Neural crest cell (in vitro differentiated cells): ENCODE measurements around the gene SPOCK1. TPM values are rescaled to one million over a fixed set of nuclear protein-coding genes. Genes with fewer than 3 reads are reported as not detected.

Experiments
- DNase-seq: peaks from one replicate; pipeline ENCODE4 v3.0.0; 2021; ENCODE audit warnings: low read depth, mixed read lengths, low spot score
- H3K27ac Mint-ChIP-seq: one replicate; pipeline ENCODE4 v1.8.0; 2021; ENCODE audit warnings: mild to moderate bottlenecking, mixed read lengths; ENCODE audit not compliant: unreplicated experiment
- H3K27me3 Mint-ChIP-seq: 2 replicates; pipeline ENCODE4 v1.8.0; 2021; ENCODE audit warnings: low read depth, mild to moderate bottlenecking, mixed read lengths
- H3K36me3 Mint-ChIP-seq: 2 replicates; pipeline ENCODE4 v1.8.0; 2021; ENCODE audit warnings: low read depth, mild to moderate bottlenecking, mixed read lengths
- H3K4me1 Mint-ChIP-seq: 2 replicates; pipeline ENCODE4 v1.8.0; 2021; ENCODE audit warnings: mixed read lengths
- H3K4me3 Mint-ChIP-seq: one replicate; pipeline ENCODE4 v1.8.0; 2021; ENCODE audit warnings: mild to moderate bottlenecking, mixed read lengths
- H3K9me3 Mint-ChIP-seq: 2 replicates; pipeline ENCODE4 v1.8.0; 2021; ENCODE audit warnings: mixed read lengths
- total RNA-seq: library from RNA; stranded (reverse); gene quantifications from 2 replicates; pipeline ENCODE4 v1.2.1, GENCODE V29; 2021
- TF ChIP-seq, protein P1 (sequence below): fragments of 200-600 bp; sonication (generic); conservative IDR thresholded peaks from 2 replicates; pipeline ENCODE4 v1.5.0; 2021; ENCODE audit warnings: antibody characterized with exemption, mild to moderate bottlenecking

SPOCK1 gene
- total RNA-seq, 1 donor from 2014 or later: 89.7 TPM

- no peaks in the 10 kb centered on the region for H3K36me3 Mint-ChIP-seq
- no peak overlapping the region for H3K4me3 Mint-ChIP-seq
- no peaks in the 10 kb centered on the region for H3K9me3 Mint-ChIP-seq
- no peak overlapping the region for H3K27ac Mint-ChIP-seq
- TF ChIP-seq, protein P1, sequence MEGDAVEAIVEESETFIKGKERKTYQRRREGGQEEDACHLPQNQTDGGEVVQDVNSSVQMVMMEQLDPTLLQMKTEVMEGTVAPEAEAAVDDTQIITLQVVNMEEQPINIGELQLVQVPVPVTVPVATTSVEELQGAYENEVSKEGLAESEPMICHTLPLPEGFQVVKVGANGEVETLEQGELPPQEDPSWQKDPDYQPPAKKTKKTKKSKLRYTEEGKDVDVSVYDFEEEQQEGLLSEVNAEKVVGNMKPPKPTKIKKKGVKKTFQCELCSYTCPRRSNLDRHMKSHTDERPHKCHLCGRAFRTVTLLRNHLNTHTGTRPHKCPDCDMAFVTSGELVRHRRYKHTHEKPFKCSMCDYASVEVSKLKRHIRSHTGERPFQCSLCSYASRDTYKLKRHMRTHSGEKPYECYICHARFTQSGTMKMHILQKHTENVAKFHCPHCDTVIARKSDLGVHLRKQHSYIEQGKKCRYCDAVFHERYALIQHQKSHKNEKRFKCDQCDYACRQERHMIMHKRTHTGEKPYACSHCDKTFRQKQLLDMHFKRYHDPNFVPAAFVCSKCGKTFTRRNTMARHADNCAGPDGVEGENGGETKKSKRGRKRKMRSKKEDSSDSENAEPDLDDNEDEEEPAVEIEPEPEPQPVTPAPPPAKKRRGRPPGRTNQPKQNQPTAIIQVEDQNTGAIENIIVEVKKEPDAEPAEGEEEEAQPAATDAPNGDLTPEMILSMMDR: no peak
- peaks cover 30% of the 10 kb centered on the region for H3K27me3 Mint-ChIP-seq
- H3K4me1 Mint-ChIP-seq: peaks cover 11% of the 10 kb centered on the region
- DNase-seq: no peak
These were observed 44.5 kb downstream of the SPOCK1 start for GRCh38 chr5:137454671-137455070.

GRCh38 chr5:137453483-137454080 is 45.5 kb downstream of the SPOCK1 start:
- H3K9me3 Mint-ChIP-seq: no peaks in the 10 kb centered on the region
- TF ChIP-seq, protein P1: no peak
- DNase-seq: peak; percentile 23
- H3K4me3 Mint-ChIP-seq: no peak overlapping the region
- no peaks in the 10 kb centered on the region for H3K36me3 Mint-ChIP-seq
- H3K27me3 Mint-ChIP-seq: peaks cover 32% of the 10 kb centered on the region
- no peak overlapping the region for H3K27ac Mint-ChIP-seq
- H3K4me1 Mint-ChIP-seq: peaks cover 11% of the 10 kb centered on the region

DNA sequence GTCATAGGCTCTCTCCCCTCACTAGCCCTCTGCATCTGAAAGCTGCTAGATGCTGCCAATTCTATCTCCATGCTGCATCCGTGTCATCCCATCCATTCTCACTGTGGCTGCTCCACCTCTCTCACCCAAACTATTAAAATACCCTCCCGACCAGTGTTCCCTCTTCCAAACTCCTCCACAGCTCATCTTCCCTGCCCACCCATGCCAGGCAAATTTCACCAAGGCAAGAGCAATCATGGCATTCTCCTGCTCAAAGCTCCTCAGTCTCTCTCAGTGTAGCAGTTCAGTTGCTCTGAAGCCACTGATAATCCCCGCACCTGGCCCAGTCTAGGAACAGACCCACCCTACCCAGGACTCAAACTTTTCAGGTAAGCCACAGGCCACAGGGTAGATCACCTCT is 48.4 kb downstream of the SPOCK1 start:
- Mint-ChIP-seq H3K27me3 (peaks cover 31% of the 10 kb centered on the region), H3K27ac (no peak overlapping the region), H3K4me3 (no peak overlapping the region), H3K36me3 (no peaks in the 10 kb centered on the region), H3K9me3 (no peaks in the 10 kb centered on the region), H3K4me1 (peaks cover 9% of the 10 kb centered on the region)
- TF ChIP-seq, protein P1: no peak
- DNase-seq: no peak

- TF ChIP-seq, protein P1: no peak
- peaks cover 29% of the 10 kb centered on the region for H3K27me3 Mint-ChIP-seq
- H3K9me3 Mint-ChIP-seq: no peaks in the 10 kb centered on the region
- H3K36me3 Mint-ChIP-seq: no peaks in the 10 kb centered on the region
- H3K4me1 Mint-ChIP-seq: no peaks in the 10 kb centered on the region
- no peak for DNase-seq
- H3K27ac Mint-ChIP-seq: no peak overlapping the region
- no peak overlapping the region for H3K4me3 Mint-ChIP-seq
These were observed 50.3 kb downstream of the SPOCK1 start for GRCh38 chr5:137448868-137449267.

- no peak for DNase-seq
- H3K4me3 Mint-ChIP-seq: no peak overlapping the region
- peaks cover 24% of the 10 kb centered on the region for H3K27me3 Mint-ChIP-seq
- no peaks in the 10 kb centered on the region for H3K36me3 Mint-ChIP-seq
- no peaks in the 10 kb centered on the region for H3K4me1 Mint-ChIP-seq
- TF ChIP-seq, protein P1: no peak
- no peak overlapping the region for H3K27ac Mint-ChIP-seq
- H3K9me3 Mint-ChIP-seq: no peaks in the 10 kb centered on the region
These were observed 52.5 kb downstream of the SPOCK1 start for GRCh38 chr5:137446615-137447014.

DNA sequence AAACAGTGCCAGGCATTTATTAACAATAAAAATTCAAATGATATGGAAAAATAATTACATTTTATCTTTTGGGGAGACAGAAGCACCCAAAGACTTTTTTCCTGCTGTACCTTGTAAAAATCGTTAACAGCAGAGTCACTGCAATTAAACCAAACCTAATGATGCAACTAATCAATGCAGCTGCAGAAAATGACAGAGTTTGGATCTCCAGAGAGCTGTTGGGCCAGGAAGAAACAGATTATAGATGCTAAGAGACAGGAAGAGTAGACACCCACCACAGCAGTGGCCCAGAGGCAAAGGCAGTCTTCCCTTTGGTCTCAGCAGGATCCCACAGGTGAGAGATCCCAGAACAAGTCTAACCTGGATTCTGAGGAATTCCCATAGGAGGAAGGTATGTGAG is 53.0 kb downstream of the SPOCK1 start:
- Mint-ChIP-seq H3K4me3 (no peak overlapping the region), H3K36me3 (no peaks in the 10 kb centered on the region), H3K27me3 (peaks cover 20% of the 10 kb centered on the region), H3K9me3 (no peaks in the 10 kb centered on the region), H3K4me1 (no peaks in the 10 kb centered on the region), H3K27ac (no peak overlapping the region)
- TF ChIP-seq, protein P1: no peak
- DNase-seq: no peak
